CD14-positive monocyte (primary cell): Measurements from ENCODE around the gene ATXN2. TPM values are rescaled to one million over a fixed set of nuclear protein-coding genes. Genes with fewer than 3 reads are reported as not detected.
"Not testable (repeated sequence)": the region's sequence is repeated elsewhere in the genome, so short reads cannot be mapped to it uniquely, and the experiment has no call there.

ENCODE experiments used
- DNase-seq, 3 donors: peaks; one replicate each; pipeline ENCODE4 v3.0.0-alpha.2; 2011 to 2022
- H2AFZ ChIP-seq: 2 replicates; pipeline ENCODE4 v1.6.0; 2012; ENCODE audit warnings: mild to moderate bottlenecking, low read depth, low read length, inconsistent platforms; ENCODE audit not compliant: insufficient read depth, poor library complexity, severe bottlenecking
- H3K27ac ChIP-seq, 2 donors: 1 replicate in 1 of 2; 2 replicates in 1 of 2; pipeline ENCODE4 v1.5.1; 2012 to 2013; ENCODE audit warnings: low read length in 2 of 2, control low read depth in 1 of 2, inconsistent platforms in 1 of 2, low read depth in 1 of 2, mild to moderate bottlenecking in 1 of 2
- H3K27me3 ChIP-seq, 2 donors: one replicate each; pipeline versions ENCODE4 v1.6.0 to v1.6.1; 2011 to 2013; ENCODE audit warnings: low read length in 2 of 2; ENCODE audit not compliant: control insufficient read depth in 2 of 2, insufficient read depth in 2 of 2
- H3K36me3 ChIP-seq, 2 donors: replicated peaks in 1 of 2; 1 replicate in 1 of 2; 2 replicates in 1 of 2; pipeline versions ENCODE4 v1.5.1 to v1.6.1; 2012 to 2013; ENCODE audit warnings: low read length in 2 of 2, control low read depth in 1 of 2, inconsistent platforms in 1 of 2, mild to moderate bottlenecking in 1 of 2; ENCODE audit not compliant: insufficient read depth in 2 of 2, control insufficient read depth in 1 of 2
- H3K4me1 ChIP-seq, 2 donors: 1 replicate in 1 of 2; 2 replicates in 1 of 2; pipeline versions ENCODE4 v1.5.1 to v1.6.1; 2012 to 2013; ENCODE audit warnings: low read length in 2 of 2, control low read depth in 1 of 2, inconsistent platforms in 1 of 2, mild to moderate bottlenecking in 1 of 2, moderate library complexity in 1 of 2; ENCODE audit not compliant: insufficient read depth in 2 of 2, control insufficient read depth in 1 of 2
- H3K4me2 ChIP-seq: replicated peaks from 2 replicates; pipeline ENCODE3; 2012; ENCODE audit warnings: low read length, moderate library complexity, mild to moderate bottlenecking; ENCODE audit not compliant: poor library complexity, severe bottlenecking; ENCODE audit errors: extremely low read depth
- H3K4me3 ChIP-seq, 3 experiments: fragments of 200-600 bp in 1 of 3; sonication (generic) in 1 of 3; replicated peaks in 1 of 3; 1 replicate in 2 of 3; 2 replicates in 1 of 3; pipeline ENCODE4 v1.5.1; 2011 to 2013; ENCODE audit warnings: low read length in 3 of 3, mild to moderate bottlenecking in 3 of 3, control low read depth in 2 of 3, low read depth in 2 of 3, inconsistent platforms in 1 of 3, moderate library complexity in 1 of 3
- H3K79me2 ChIP-seq: 2 replicates; pipeline ENCODE4 v1.6.0; 2012; ENCODE audit warnings: mild to moderate bottlenecking, control low read depth, inconsistent platforms, low read length, moderate library complexity; ENCODE audit not compliant: insufficient read depth
- H3K9ac ChIP-seq: 2 replicates; pipeline ENCODE4 v1.6.0; 2017; ENCODE audit warnings: low read length, mild to moderate bottlenecking; ENCODE audit not compliant: insufficient read depth, poor library complexity, severe bottlenecking
- H3K9me3 ChIP-seq, 2 donors: replicated peaks in 1 of 2; 1 replicate in 1 of 2; 2 replicates in 1 of 2; pipeline versions ENCODE4 v1.5.1 to v1.6.1; 2012 to 2013; ENCODE audit warnings: low read length in 2 of 2, control low read depth in 1 of 2; ENCODE audit not compliant: control insufficient read depth in 1 of 2, insufficient read depth in 1 of 2
- H4K20me1 ChIP-seq: 2 replicates; pipeline ENCODE4 v1.6.0; 2012; ENCODE audit warnings: mild to moderate bottlenecking, low read length, control low read depth, moderate library complexity; ENCODE audit not compliant: insufficient read depth
- H3K27ac Mint-ChIP-seq, 7 donors: one replicate each; pipeline ENCODE4 v1.8.0; 2020; ENCODE audit warnings: mild to moderate bottlenecking in 7 of 7, mixed read lengths in 7 of 7, moderate library complexity in 6 of 7, inconsistent platforms in 2 of 7
- H3K27me3 Mint-ChIP-seq, 3 donors: one replicate each; pipeline ENCODE4 v1.8.0; 2021 to 2022; ENCODE audit warnings: low read depth in 3 of 3, mild to moderate bottlenecking in 3 of 3, mixed read lengths in 3 of 3, moderate library complexity in 3 of 3, inconsistent platforms in 1 of 3
- H3K36me3 Mint-ChIP-seq, 2 donors: one replicate each; pipeline ENCODE4 v1.8.0; 2020; ENCODE audit warnings: mixed read lengths in 2 of 2, inconsistent platforms in 1 of 2, mild to moderate bottlenecking in 1 of 2
- H3K4me1 Mint-ChIP-seq: one replicate; pipeline ENCODE4 v1.8.0; 2020; ENCODE audit warnings: mild to moderate bottlenecking, mixed read lengths
- H3K4me3 Mint-ChIP-seq, 2 donors: one replicate each; pipeline ENCODE4 v1.8.0; 2020; ENCODE audit warnings: mild to moderate bottlenecking in 2 of 2, mixed read lengths in 2 of 2, moderate library complexity in 1 of 2
- H3K9me3 Mint-ChIP-seq, 7 donors: one replicate each; pipeline ENCODE4 v1.8.0; 2020 to 2022; ENCODE audit warnings: mixed read lengths in 7 of 7, mild to moderate bottlenecking in 6 of 7, moderate library complexity in 6 of 7, inconsistent platforms in 2 of 7
- CTCF ChIP-seq: fragments of 200-600 bp; IDR thresholded peaks from one replicate; pipeline ENCODE4 v1.8.0; 2022; ENCODE audit warnings: antibody characterized with exemption, mild to moderate bottlenecking
- WGBS: methylation state at CpG from one replicate; pipeline ENCODE4 v1.1.5; 2013; ENCODE audit warnings: missing lambda C conversion rate; ENCODE audit not compliant: insufficient coverage; 5-methylcytosine and 5-hydroxymethylcytosine counted together
- intact Hi-C, 2 donors: fragments of 100-400 bp; cut with micrococcal nuclease; formaldehyde crosslinking; loops; one replicate each; pipeline versions ENCODE4 v1.15.0 to v1.15.1; 2023
- polyA plus RNA-seq, 3 donors: library from polyadenylated mRNA; depleted of rRNA in 1 of 3; unstranded in 2 of 3; stranded (reverse) in 1 of 3; fragments of 300-500 nt in 2 of 3; fragments of >200 nt in 1 of 3; fragmentation: Illumina TruSeq in 2 of 3; gene quantifications; 1 replicate in 2 of 3; 2 replicates in 1 of 3; pipeline ENCODE4 v1.2.3, GENCODE V29; 2012 to 2021

Gene ATXN2
- polyA plus RNA-seq, 3 donors, result 4.3 to 28.8 (median 11.9) TPM

GRCh38 chr12:111584959-111585358, 14.2 kb downstream of the ATXN2 start:
- Histone ChIP-seq H3K4me2 (no peak overlapping the region), H3K27ac (no peak overlapping the region), H4K20me1 (peaks cover 96% of the 10 kb centered on the region), H3K4me1 (no peaks in the 10 kb centered on the region), H3K9me3 (no peaks in the 10 kb centered on the region), H3K79me2 (peaks cover 100% of the 10 kb centered on the region), H3K36me3 (peaks cover 1 to 6% of the 10 kb centered on the region in 2 donors), H2AFZ (no peak overlapping the region), H3K9ac (no peak overlapping the region), H3K4me3 (no peak overlapping the region), H3K27me3 (no peaks in the 10 kb centered on the region)
- intact Hi-C loops, result no loop called here
- Mint-ChIP-seq H3K4me3 (no peak overlapping the region), H3K9me3 (no peaks in the 10 kb centered on the region), H3K4me1 (peaks cover 6% of the 10 kb centered on the region), H3K27ac (peak overlapping the region in 1 of 7 donors; percentile 8), H3K36me3 (peaks cover 12 to 27% of the 10 kb centered on the region in 2 donors), H3K27me3 (peaks cover 0 to 4% (median 0%) of the 10 kb centered on the region in 3 donors)
- DNase-seq, result no peak
- 74% methylated on average over 3 of the region's 4 CpGs for WGBS
- TF ChIP-seq CTCF, result no peak

GRCh38 chr12:111583506-111583905, 15.6 kb downstream of the ATXN2 start:
- H3K9me3 Mint-ChIP-seq, H3K4me1 Mint-ChIP-seq, DNase-seq, intact Hi-C loops, H3K27me3 Mint-ChIP-seq, H3K9ac ChIP-seq, H3K36me3 ChIP-seq, H3K27ac Mint-ChIP-seq, H3K4me3 Mint-ChIP-seq, H3K4me3 ChIP-seq, H2AFZ ChIP-seq, H3K27me3 ChIP-seq, H3K4me1 ChIP-seq, H3K4me2 ChIP-seq, H3K27ac ChIP-seq, H3K9me3 ChIP-seq: not testable (repeated sequence)
- WGBS, result 100% methylated on average over 3 of the region's 6 CpGs
- H4K20me1 ChIP-seq, result peaks cover 96% of the 10 kb centered on the region
- peaks cover 12 to 26% of the 10 kb centered on the region in 2 donors for H3K36me3 Mint-ChIP-seq
- peaks cover 99% of the 10 kb centered on the region for H3K79me2 ChIP-seq
